CD1c-positive myeloid dendritic cell (primary cell): ENCODE data around the gene MACROD2.

Source experiments
- DNase-seq: peaks from one replicate; pipeline ENCODE4 v3.0.0-alpha.2; 2016; ENCODE audit errors: extremely low spot score

Gene MACROD2

GRCh38 chr20:14710951-14711350 is 715.6 kb downstream of the MACROD2 start:
- DNase-seq, result no peak

DNA sequence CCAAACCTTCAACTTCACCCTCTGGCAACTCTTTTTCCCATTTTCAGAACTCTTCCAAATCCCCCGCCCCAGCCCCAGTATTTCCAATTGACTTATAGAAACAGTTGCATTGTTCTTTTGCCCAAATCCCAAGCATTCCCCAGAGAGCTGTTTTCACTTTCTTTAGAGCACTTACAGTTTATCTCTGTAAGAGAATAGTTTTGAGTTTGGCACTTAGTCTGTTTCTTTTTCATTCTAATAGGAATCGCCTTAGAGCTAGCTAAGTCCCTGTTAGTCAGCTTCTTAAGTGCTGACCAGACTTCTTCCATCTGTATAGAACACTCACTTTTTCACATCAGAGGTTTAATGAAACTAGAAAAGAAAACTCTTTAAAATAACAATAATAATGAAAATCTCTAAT is 716.3 kb downstream of the MACROD2 start:
- no peak for DNase-seq

DNA sequence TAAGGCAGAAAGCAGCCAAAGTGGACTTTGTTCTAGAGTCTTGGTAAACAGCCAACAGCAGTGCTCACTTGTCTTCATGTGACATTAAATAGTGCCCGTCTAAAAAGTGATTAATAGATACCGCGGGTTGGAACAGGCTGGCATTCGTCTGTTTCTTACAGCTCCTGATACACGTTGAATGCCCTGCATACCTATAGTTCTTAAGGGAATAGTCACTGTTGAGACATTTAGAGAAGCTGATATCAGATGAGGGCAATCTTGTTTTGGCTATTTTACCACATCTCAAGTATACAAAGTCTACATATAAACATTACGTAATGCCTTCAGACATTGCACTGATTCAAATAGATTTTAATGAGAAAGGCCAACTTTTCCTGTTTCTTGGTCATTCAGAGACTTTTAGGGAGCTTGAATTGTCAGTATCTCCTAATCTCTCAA is 717.0 kb downstream of the MACROD2 start:
- DNase-seq, result no peak

- DNase-seq, result no peak
Measured at GRCh38 chr20:14715400-14715799, 720.1 kb downstream of the MACROD2 start.

GRCh38 chr20:14716351-14716801 is 721.1 kb downstream of the MACROD2 start:
- no peak for DNase-seq

DNA sequence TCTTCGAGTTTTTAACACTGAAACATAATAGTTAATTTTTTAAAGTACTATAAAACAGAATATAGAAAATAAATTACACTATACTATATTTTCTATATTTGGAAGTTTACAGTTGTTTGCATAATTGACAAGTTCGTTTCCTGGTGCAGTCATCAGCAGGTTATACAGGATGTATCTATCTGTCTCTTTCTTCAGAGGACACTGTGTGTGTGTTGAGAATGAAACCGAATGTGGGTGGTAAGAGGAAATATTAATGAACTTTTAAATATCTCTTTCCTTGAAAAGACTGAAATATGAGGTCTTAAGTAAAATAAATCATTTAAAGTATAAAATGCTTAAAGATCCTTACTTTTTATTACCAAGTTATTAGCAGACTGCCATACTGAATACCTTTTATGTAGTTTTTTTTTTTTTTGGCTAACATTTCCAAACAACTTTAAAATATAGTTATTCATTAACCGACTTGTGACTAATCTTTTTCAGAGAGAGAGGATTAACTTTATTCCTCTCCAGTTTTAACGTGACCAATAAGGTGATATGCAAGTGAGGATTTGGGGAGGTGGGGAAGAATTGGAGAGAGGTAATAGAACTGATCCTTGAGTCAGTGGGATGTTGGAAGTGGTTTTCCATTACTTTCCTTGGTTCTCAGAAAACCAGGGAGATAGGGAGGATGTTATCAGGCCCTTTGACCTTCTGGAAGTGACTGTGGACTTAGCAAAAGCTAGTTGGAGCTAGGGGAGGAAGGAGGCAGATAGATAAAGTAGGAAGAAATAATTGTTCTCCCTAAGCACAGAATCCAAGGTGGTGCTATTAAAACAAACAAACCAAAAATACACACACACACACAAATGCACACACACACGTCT is 722.1 kb downstream of the MACROD2 start:
- no peak for DNase-seq

GRCh38 chr20:14720251-14720650 is 724.9 kb downstream of the MACROD2 start:
- no peak for DNase-seq

- DNase-seq, result no peak
Measured at GRCh38 chr20:14721926-14722452, 726.7 kb downstream of the MACROD2 start.

DNA sequence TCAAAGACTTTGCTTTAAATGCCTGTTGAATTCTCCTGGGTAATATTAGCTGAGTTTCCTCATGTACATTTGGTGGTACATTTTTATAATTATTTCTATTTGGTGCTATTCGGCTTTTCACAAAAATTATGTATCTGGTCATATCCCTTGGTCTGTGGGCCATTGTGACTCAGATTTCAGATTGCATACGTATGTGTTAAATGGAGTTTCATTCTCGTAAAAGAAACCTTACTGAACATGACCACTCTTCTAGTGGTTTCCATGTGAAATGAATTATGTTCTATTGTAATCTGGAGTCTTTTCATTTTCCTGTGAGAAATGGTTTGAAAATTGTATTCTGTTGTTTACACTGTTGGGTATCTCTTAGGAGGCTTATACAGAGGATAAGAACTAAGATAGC is 728.3 kb downstream of the MACROD2 start:
- no peak for DNase-seq

- no peak for DNase-seq
Measured at GRCh38 chr20:14724036-14724435, 728.7 kb downstream of the MACROD2 start.

GRCh38 chr20:14724468-14724867 is 729.2 kb downstream of the MACROD2 start:
- DNase-seq, result no peak

- no peak for DNase-seq
Measured at GRCh38 chr20:14726591-14726990, 731.3 kb downstream of the MACROD2 start.

GRCh38 chr20:14727485-14728150 is 732.3 kb downstream of the MACROD2 start:
- no peak for DNase-seq

DNA sequence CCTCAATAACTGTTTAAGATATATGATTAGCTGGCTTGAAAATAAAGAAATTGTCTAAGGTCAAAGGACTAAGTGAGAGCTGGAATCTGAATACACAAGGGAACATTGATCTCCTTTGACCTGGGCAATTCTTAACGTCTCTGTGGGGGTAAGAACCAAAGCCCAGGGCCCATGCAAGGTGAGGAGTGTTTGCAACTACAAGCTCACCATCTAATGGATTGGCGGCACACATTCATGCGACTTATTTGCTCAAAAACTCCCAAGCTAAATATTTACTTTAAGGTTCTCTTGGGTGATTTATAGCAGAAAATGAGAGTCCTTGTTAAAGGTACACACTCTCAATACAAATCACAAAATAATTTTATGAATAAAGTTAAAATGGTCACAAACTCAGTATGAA is 734.1 kb downstream of the MACROD2 start:
- DNase-seq, result no peak

- no peak for DNase-seq
Measured at GRCh38 chr20:14732343-14732742, 737.0 kb downstream of the MACROD2 start.

DNA sequence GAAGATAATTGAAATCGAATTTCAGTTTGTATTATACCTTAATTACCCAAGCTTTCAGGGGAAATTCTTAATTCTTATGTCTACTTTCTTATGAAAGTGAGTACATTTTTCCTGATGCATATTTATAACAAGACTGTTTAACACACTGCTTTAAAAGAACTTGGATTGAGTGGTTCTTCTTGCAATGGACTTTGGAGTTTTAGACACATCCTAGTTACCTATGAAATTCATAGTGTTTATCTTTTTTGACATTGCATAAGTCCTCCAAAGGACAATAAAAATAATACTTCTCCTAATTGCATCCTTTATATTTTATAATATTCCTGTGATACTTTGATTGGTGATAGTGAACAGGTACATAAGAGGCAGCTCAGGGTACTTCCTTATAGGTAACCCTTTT is 737.7 kb downstream of the MACROD2 start:
- no peak for DNase-seq

DNA sequence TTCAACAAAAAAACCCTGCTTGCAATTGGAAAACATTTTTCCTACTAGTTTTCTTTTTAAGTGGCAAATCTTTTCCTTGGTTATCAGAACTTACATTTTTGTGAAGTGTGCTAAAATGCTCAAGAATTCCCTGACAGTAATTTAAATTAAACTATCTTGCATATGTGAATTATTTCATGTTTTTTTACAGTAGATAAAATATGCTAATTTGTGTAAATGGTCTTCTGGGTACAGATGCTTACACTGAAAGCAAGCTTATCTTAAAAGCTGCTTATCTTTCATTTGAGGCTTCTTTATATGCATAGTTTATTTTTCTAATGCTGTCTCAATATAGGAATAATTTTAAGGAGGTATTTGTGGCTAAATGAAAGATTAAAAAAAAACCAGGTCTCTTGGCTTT is 745.1 kb downstream of the MACROD2 start:
- DNase-seq, result no peak

DNA sequence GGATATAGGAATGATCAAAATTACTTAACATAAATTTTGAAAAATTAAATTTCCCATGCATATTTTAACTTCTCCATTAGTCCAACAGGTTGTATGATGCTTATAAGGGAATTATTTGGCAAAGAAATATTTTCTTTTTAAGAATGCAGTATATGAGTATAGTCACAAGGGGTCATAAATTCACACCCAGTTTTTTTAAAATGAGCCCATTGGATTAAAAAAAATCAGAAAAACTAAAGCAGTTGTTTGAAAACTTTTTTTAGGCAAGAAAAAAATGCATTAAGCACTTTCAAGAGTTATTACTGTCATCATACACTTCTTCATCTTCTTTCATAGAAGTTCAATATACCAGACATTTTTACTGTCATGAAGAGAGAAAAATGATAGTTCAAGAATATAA is 746.3 kb downstream of the MACROD2 start:
- no peak for DNase-seq

DNA sequence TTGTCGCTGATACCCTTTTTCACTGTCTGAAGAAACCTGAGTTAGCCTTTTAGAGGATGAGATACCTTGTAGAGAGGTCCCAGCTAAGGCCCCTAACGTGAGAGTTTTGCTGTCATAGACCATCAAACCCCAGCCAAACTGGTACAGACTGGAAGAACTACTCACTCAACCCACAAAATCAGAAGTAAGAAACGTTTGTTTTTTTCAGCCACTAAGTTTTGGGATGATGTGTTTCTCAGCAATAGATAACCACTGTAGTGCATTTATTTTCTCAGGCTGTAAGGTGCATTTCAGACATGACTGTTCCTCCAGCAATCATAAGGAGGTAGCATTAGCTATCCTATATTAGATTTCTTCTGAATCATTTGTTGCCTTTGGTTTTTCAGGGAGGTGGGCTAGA is 749.4 kb downstream of the MACROD2 start:
- DNase-seq, result no peak

DNA sequence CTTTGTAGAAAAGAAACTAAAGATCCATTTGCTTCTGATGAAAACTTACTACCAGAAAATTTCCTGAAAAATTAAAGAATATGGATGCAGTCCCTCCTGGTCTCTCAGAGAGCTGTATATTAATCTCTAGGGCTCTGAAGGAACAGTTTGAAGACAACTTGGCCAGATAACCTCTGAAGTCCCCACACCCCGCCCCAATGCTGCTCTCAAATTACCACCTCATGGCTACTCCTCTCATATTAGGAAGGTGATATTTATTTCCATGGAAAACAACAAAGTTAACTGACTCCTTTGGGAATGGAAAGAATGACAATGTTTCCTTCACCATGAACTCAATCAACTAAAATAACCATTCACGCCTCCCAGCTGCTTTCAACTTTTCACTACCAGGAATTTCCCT is 750.5 kb downstream of the MACROD2 start:
- no peak for DNase-seq

DNA sequence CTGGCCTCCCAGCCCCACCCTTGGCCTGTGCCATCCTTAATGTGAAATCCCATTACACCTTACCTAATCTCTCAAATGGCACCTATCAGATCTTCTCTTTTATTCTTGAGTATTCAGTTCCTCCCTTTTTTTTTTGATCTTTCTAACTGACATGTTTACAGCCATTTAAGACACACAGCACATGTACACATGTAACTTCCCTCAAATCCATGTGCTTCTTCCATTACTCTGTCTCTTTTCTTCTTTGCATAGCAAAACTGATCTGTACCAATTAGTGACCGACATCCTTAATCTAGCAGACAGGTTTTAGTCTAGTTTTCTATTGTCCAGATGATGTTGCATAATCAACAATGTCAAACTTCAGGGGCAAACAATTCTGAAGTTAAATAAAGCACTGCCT is 755.9 kb downstream of the MACROD2 start:
- DNase-seq, result no peak

DNA sequence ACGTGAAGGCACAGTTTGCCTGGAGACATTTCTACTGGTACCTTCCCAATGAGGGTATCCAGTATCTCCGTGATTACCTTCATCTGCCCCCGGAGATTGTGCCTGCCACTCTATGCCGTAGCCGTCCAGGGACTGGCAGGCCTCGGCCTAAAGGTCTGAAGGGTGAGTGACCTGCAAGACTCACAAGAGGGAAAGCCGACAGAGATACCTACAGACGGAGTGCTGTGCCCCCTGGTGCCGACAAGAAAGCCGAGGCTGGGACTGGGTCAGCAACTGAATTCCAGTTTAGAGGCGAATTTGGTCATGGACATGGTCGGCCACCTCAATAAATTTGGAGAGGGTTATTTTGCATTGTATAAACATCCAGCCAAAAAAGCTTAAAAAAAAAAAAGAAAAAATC is 762.4 kb downstream of the MACROD2 start:
- no peak for DNase-seq

DNA sequence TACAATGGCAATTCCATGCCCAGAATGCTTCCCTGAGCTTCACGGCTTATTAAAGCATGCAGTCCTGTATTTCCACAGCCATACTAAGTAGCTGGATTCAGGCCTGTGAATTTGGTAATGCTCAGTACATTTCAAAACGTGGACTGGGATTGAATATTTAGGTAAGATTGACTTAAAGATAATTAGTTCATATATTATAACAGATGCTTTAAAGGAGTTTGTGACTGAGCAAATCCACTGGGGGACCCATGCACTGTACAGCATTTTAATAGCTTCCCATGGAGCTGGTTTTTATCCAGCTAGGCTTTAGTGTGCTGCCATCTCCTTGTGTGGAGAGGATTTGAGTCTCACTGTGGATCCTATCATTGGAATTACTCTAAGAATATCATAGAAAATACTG is 763.0 kb downstream of the MACROD2 start:
- DNase-seq, result no peak
